Measurements from ENCODE around the gene IGFBP1. TPM values are rescaled to one million over a fixed set of nuclear protein-coding genes. Genes with fewer than 3 reads are reported as not detected.

IGFBP1 gene
- total and polyA plus RNA-seq, 2 of the 13 experiments (the other 11 are each of a cell fraction or from before 2014, with no cell fraction given), result 5.4 to 885 TPM

DNA sequence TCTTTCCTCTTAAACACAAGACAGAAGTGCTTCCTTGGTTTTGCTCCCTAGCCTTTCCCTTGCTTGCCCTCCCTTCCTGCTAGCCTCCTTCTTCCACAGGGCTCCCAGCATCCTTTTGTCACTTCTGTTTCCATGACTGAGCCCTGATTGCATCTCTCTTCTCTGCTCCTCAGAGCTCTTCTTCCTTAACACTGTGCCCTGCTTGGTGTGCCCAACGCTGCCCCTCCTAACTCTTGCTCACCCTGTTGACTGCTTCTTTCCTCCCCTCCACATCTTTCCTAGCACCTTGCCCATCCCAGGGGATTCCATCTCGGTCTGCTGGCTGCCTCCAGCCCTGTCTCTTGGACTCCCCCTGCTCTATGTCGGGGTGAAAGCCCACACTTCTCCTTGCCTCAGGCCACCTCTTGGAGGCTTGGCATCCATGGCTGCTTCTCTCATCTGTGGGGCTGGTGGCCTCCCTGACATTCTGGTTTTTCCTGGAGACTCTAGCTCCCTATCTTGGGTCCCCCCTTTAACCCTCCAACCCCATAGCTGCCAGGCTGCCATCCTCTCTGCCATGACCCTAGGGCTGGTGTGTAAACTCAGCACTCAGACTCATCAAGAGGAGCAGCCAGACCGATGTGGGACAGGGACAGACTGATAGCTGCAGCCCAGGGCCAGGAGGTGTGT lies 5.8 kb downstream of the IGFBP1 start (continued):
- TF ChIP-seq TRIM24 (CRISPR knock-in tag; IDR thresholded peaks at IDR 0.05) (no peak), MXD4 (CRISPR knock-in tag; IDR thresholded peaks at IDR 0.05) (no peak; the same call in 1 of the 2 replicates), HCFC1 (IDR thresholded peaks at IDR 0.05; ENCODE audit: low read depth, low read length) (no peak), SMC3 (IDR thresholded peaks at IDR 0.05; ENCODE audit: low read length) (no peak), ZNF709 (CRISPR knock-in tag; IDR thresholded peaks at IDR 0.05) (peak; percentile 89; the same call in 1 of the 2 replicates), ARNTL (CRISPR knock-in tag; IDR thresholded peaks at IDR 0.05) (0 out of 2 replicates have a peak, but pooled peaks have one; percentile 50), ZNF660 (CRISPR knock-in tag; IDR thresholded peaks at IDR 0.05; ENCODE audit: borderline replicate concordance, low read depth) (no peak), ZNF614 (CRISPR knock-in tag; IDR thresholded peaks at IDR 0.05; ENCODE audit: borderline replicate concordance) (no peak), EEA1 (CRISPR knock-in tag; IDR thresholded peaks at IDR 0.05; ENCODE audit: borderline replicate concordance) (no peak), HNRNPK (IDR thresholded peaks at IDR 0.05; ENCODE audit: low read depth, low read length, poor library complexity, severe bottlenecking) (no peak), PHF8 (CRISPR knock-in tag; IDR thresholded peaks at IDR 0.05) (no peak; the same call in 1 of the 2 replicates), MED1 (CRISPR knock-in tag; IDR thresholded peaks at IDR 0.05) (peak; percentile 4; the same call in 1 of the 2 replicates), GABPB1 (CRISPR knock-in tag; IDR thresholded peaks at IDR 0.05) (no peak; the same call in 1 of the 2 replicates)
- TF ChIP-seq, protein P1, sequence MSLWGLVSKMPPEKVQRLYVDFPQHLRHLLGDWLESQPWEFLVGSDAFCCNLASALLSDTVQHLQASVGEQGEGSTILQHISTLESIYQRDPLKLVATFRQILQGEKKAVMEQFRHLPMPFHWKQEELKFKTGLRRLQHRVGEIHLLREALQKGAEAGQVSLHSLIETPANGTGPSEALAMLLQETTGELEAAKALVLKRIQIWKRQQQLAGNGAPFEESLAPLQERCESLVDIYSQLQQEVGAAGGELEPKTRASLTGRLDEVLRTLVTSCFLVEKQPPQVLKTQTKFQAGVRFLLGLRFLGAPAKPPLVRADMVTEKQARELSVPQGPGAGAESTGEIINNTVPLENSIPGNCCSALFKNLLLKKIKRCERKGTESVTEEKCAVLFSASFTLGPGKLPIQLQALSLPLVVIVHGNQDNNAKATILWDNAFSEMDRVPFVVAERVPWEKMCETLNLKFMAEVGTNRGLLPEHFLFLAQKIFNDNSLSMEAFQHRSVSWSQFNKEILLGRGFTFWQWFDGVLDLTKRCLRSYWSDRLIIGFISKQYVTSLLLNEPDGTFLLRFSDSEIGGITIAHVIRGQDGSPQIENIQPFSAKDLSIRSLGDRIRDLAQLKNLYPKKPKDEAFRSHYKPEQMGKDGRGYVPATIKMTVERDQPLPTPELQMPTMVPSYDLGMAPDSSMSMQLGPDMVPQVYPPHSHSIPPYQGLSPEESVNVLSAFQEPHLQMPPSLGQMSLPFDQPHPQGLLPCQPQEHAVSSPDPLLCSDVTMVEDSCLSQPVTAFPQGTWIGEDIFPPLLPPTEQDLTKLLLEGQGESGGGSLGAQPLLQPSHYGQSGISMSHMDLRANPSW (CRISPR knock-in tag; IDR thresholded peaks at IDR 0.05; ENCODE audit: borderline replicate concordance), result peak; percentile 94; the same call in 1 of the 2 replicates
- TF ChIP-seq, protein P2, sequence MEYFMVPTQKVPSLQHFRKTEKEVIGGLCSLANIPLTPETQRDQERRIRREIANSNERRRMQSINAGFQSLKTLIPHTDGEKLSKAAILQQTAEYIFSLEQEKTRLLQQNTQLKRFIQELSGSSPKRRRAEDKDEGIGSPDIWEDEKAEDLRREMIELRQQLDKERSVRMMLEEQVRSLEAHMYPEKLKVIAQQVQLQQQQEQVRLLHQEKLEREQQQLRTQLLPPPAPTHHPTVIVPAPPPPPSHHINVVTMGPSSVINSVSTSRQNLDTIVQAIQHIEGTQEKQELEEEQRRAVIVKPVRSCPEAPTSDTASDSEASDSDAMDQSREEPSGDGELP (IDR thresholded peaks at IDR 0.05; ENCODE audit: borderline replicate concordance, low read depth), result no peak
- TF ChIP-seq, protein P3, sequence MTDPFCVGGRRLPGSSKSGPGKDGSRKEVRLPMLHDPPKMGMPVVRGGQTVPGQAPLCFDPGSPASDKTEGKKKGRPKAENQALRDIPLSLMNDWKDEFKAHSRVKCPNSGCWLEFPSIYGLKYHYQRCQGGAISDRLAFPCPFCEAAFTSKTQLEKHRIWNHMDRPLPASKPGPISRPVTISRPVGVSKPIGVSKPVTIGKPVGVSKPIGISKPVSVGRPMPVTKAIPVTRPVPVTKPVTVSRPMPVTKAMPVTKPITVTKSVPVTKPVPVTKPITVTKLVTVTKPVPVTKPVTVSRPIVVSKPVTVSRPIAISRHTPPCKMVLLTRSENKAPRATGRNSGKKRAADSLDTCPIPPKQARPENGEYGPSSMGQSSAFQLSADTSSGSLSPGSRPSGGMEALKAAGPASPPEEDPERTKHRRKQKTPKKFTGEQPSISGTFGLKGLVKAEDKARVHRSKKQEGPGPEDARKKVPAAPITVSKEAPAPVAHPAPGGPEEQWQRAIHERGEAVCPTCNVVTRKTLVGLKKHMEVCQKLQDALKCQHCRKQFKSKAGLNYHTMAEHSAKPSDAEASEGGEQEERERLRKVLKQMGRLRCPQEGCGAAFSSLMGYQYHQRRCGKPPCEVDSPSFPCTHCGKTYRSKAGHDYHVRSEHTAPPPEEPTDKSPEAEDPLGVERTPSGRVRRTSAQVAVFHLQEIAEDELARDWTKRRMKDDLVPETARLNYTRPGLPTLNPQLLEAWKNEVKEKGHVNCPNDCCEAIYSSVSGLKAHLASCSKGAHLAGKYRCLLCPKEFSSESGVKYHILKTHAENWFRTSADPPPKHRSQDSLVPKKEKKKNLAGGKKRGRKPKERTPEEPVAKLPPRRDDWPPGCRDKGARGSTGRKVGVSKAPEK (CRISPR knock-in tag; IDR thresholded peaks at IDR 0.05; ENCODE audit: borderline replicate concordance), result peak; percentile 64; the same call in 1 of the 2 replicates
- TF ChIP-seq, protein P4, sequence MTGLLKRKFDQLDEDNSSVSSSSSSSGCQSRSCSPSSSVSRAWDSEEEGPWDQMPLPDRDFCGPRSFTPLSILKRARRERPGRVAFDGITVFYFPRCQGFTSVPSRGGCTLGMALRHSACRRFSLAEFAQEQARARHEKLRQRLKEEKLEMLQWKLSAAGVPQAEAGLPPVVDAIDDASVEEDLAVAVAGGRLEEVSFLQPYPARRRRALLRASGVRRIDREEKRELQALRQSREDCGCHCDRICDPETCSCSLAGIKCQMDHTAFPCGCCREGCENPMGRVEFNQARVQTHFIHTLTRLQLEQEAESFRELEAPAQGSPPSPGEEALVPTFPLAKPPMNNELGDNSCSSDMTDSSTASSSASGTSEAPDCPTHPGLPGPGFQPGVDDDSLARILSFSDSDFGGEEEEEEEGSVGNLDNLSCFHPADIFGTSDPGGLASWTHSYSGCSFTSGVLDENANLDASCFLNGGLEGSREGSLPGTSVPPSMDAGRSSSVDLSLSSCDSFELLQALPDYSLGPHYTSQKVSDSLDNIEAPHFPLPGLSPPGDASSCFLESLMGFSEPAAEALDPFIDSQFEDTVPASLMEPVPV (CRISPR knock-in tag; IDR thresholded peaks at IDR 0.05), result no peak; the same call in 1 of the 2 replicates
- TF ChIP-seq, protein P5, sequence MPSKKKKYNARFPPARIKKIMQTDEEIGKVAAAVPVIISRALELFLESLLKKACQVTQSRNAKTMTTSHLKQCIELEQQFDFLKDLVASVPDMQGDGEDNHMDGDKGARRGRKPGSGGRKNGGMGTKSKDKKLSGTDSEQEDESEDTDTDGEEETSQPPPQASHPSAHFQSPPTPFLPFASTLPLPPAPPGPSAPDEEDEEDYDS (CRISPR knock-in tag; IDR thresholded peaks at IDR 0.05), result no peak; the same call in 1 of the 2 replicates
- TF ChIP-seq, protein P6, sequence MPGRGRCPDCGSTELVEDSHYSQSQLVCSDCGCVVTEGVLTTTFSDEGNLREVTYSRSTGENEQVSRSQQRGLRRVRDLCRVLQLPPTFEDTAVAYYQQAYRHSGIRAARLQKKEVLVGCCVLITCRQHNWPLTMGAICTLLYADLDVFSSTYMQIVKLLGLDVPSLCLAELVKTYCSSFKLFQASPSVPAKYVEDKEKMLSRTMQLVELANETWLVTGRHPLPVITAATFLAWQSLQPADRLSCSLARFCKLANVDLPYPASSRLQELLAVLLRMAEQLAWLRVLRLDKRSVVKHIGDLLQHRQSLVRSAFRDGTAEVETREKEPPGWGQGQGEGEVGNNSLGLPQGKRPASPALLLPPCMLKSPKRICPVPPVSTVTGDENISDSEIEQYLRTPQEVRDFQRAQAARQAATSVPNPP (CRISPR knock-in tag; IDR thresholded peaks at IDR 0.05), result no peak

Data from HepG2 (cell line).